Psoas muscle (tissue), 8 donors: ENCODE results near the gene A4GALT. TPM values are rescaled to one million over a fixed set of nuclear protein-coding genes. Genes with fewer than 3 reads are reported as not detected.
"Not testable (repeated sequence)": the region's sequence is repeated elsewhere in the genome, so short reads cannot be mapped to it uniquely, and the experiment has no call there.

Experiments
- ATAC-seq, 4 donors: fragments of 200-7000 bp; cut with Tn5 transposase; one replicate each; pipeline ENCODE4 v1.9.1; 2020; ENCODE audit warnings: moderate library complexity in 3 of 4, mild to moderate bottlenecking in 2 of 4
- DNase-seq, 2 donors: peaks; one replicate each; pipeline ENCODE4 v3.0.0-alpha.2; 2020
- H3K27ac ChIP-seq: fragments of 200-600 bp; one replicate; pipeline ENCODE4 v1.8.0; 2022
- H3K27me3 ChIP-seq, 3 donors: fragments of 200-600 bp in 1 of 3; one replicate each; pipeline versions ENCODE4 v1.6.1 to v1.8.0; 2013 to 2022; ENCODE audit warnings: low read length in 2 of 3, mild to moderate bottlenecking in 2 of 3, moderate library complexity in 1 of 3; ENCODE audit not compliant: insufficient read depth in 3 of 3
- H3K36me3 ChIP-seq, 2 donors: fragments of 200-600 bp in 1 of 2; one replicate each; pipeline versions ENCODE4 v1.6.1 to v1.8.0; 2013 to 2022; ENCODE audit warnings: low read depth in 1 of 2, mild to moderate bottlenecking in 1 of 2, moderate library complexity in 1 of 2; ENCODE audit not compliant: insufficient read depth in 1 of 2
- H3K4me1 ChIP-seq: fragments of 200-600 bp; one replicate; pipeline ENCODE4 v1.8.0; 2022
- H3K4me3 ChIP-seq: fragments of 200-600 bp; one replicate; pipeline ENCODE4 v1.8.0; 2022; ENCODE audit warnings: mild to moderate bottlenecking
- H3K9me3 ChIP-seq: fragments of 200-600 bp; one replicate; pipeline ENCODE4 v1.8.0; 2022
- CTCF ChIP-seq: fragments of 200-600 bp; IDR thresholded peaks from one replicate; pipeline ENCODE4 v1.8.0; 2022; ENCODE audit warnings: antibody characterized with exemption
- WGBS, 3 donors: extraction: QIAGEN DNeasy Blood & Tissue Kit; methylation state at CpG; one replicate each; pipeline versions ENCODE4 v1.1.6 to v1.1.7; 2013; 5-methylcytosine and 5-hydroxymethylcytosine counted together
- intact Hi-C, 2 donors: fragments of 100-400 bp; cut with DNase I; formaldehyde crosslinking; loops; one replicate each; pipeline versions ENCODE4 v1.11.0 to v1.14.2; 2022
- polyA plus RNA-seq, 3 donors: library from polyadenylated mRNA; stranded (reverse); fragments of 200-250 nt; gene quantifications; one replicate each; pipeline ENCODE4 v1.2.3, GENCODE V29; 2013
- total RNA-seq, 4 donors: library from RNA; stranded (reverse); fragmentation: NEBNext Ultra II Directional in 2 of 4; extraction: Animal tissue kit (Norgen Biotek cat#: 25700) in 2 of 4; gene quantifications; one replicate each; pipeline versions ENCODE4 v1.2.1 to v1.2.4, GENCODE V29; 2021 to 2023
- donor health status: healthy with polysubstance abuse.
- donor health status: DM: no; HTN: no; CAD: no; lungs with moderate emphysema.
- donor health status: Bipolar disorder and iron deficiency.
- donor health status: healthy.
- donor health status: DM: yes; HTN: yes; CAD: no.
- donor health status: DM: no; HTN: no; CAD: no.
- donor health status: DM: no; HTN: no; CAD: no.
- donor health status: DM: yes; HTN: yes; CAD: no.

Gene A4GALT
- total and polyA plus RNA-seq, 7 donors = 6.5 to 28.8 (median 15.2) TPM

- 66 to 73% (median 67%) methylated on average over 7 of the region's 7 CpGs for WGBS, 3 donors
- H3K4me1 ChIP-seq = no peaks in the 10 kb centered on the region
Observed at GRCh38 chr22:42752912-42753311, 32.2 kb upstream of the A4GALT start.

DNA sequence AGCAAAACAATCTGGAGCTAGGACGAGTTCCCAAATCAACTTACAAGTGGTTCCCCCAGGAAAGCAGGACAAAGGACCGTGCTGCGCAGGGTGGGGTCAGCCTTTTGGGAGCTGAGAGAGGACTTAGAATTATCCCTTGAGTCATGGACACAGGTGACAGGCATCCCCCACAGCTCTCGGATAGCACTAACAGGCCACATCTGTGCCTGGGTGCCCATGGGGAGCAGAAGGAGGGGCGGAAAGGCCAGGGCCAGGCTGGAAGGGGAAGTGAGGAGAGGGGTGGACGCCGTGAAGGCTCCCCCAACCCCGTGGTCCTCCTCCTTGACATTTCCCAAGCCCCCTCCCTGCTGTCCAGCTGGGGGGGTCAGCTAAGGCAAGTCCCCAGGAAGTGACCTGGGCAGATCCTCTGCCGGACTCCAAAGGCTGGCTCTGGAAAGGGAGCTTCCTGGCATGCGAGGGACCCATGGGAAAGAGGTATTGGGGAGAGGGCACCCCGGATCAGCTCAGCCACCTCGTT lies 31.6 kb upstream of the A4GALT start:
- DNase-seq = peak in 1 of 2 donors; percentile 58
- H3K4me1 ChIP-seq = no peaks in the 10 kb centered on the region
- WGBS, 3 donors = 37 to 54% (median 38%) methylated on average over 12 of the region's 12 CpGs
- TF ChIP-seq CTCF = no peak
- no peak overlapping the region for H3K4me3 ChIP-seq
- H3K27me3 ChIP-seq = no peaks in the 10 kb centered on the region
- peak overlapping the region; percentile 41 for H3K27ac ChIP-seq
- H3K9me3 ChIP-seq = no peaks in the 10 kb centered on the region
- intact Hi-C loops = no loop called here
- H3K36me3 ChIP-seq = no peaks in the 10 kb centered on the region
- ATAC-seq = peak in 3 of 4 donors; percentile 18 to 34 (median 28)

More at GRCh38 chr22:42752912-42753311, 32.2 kb upstream of the A4GALT start:
- Histone ChIP-seq H3K27ac (no peak overlapping the region), H3K36me3 (no peaks in the 10 kb centered on the region), H3K9me3 (no peaks in the 10 kb centered on the region), H3K27me3 (no peaks in the 10 kb centered on the region), H3K4me3 (no peak overlapping the region)
- DNase-seq (peak in 1 of 2 donors; percentile 56), ATAC-seq (no peak)
- intact Hi-C loops = no loop called here
- TF ChIP-seq CTCF = no peak

DNA sequence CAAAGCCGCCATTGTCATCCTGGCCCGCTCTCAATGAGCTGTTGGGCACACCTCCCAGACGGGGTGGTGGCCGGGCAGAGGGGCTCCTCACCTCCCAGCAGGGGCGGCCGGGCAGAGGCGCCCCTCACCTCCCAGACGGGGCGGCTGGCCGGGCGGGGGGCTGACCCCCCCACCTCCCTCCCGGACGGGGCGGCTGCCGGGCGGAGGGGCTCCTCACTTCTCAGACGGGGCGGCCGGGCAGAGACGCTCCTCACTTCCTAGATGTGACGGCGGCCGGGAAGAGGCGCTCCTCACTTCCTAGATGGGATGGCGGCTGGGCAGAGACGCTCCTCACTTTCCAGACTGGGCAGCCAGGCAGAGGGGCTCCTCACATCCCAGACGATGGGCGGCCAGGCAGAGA lies 29.8 kb upstream of the A4GALT start:
- H3K27me3 ChIP-seq, H3K4me1 ChIP-seq, H3K27ac ChIP-seq, H3K36me3 ChIP-seq, H3K4me3 ChIP-seq, H3K9me3 ChIP-seq, ATAC-seq, intact Hi-C loops, DNase-seq: not testable (repeated sequence)
- 63 to 81% (median 78%) methylated on average over 3 to 24 of the region's 28 CpGs for WGBS, 3 donors

DNA sequence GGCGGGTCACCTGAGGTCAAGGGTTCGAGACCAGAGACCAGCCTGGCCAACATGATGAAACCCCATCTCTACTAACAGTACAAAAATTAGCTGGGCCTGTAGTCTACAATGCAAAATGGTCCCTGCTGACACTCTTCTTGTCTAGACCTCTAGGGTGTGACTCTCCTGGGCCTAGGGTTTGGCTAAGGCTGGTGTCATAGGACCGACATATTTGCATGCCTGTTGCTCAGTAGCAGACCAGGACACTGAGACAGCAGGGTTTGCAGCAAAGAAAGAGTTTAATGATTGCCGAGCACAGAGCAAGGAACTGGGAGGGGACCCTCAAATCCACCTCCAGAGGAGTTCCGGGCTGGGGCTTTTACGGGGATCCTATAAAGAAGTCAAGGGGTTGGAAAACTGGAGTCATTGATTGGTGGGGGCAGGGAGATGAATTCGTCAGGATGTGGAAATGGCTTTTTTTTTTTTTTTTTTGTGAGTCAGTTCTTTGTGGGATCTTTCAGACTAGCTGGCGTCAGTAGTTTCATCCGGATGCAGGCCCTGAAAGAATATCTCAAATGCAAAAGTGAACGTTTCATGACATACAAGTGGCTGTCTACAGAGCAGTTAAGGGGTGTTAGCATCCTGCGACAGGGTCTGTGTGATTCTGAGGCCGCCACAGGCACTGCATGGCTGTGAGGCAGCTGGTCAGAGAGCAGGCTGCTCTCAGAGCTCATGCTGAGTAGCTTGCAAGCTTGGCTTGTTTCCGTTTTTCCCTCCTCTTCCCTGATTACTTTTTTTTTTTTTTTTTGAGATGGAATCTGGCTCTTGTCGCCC lies 27.2 kb upstream of the A4GALT start:
- DNase-seq = no peak
- H3K27ac ChIP-seq = peak overlapping the region; percentile 41
- intact Hi-C loops = no loop called here
- no peaks in the 10 kb centered on the region for H3K9me3 ChIP-seq
- no peak for ATAC-seq
- no peaks in the 10 kb centered on the region for H3K36me3 ChIP-seq
- H3K27me3 ChIP-seq = no peaks in the 10 kb centered on the region
- no peaks in the 10 kb centered on the region for H3K4me1 ChIP-seq
- WGBS, 3 donors = 70% methylated on average over 14 of the region's 14 CpGs
- H3K4me3 ChIP-seq = no peak overlapping the region
- TF ChIP-seq CTCF = no peak

DNA sequence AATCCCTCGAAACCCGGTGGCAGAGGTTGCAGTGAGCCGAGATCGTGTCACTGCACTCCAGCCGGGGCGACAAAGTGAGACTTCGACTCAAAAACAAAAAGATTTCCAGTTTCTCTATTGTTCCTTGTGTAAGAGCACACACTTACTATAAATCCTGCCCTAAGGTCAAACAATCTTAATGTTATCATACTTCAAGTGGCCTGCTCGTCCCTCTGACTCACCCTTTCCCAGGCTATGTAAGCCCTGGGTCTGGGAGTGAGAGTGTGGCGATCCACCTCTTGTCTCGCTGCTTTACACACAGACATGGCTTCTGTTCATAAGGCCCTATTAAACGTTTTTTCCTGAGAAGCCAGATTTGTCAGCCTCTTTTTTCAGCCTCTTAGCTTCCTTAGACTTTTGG lies 24.4 kb upstream of the A4GALT start:
- Histone ChIP-seq H3K36me3 (no peaks in the 10 kb centered on the region), H3K9me3 (no peaks in the 10 kb centered on the region), H3K4me3 (no peak overlapping the region), H3K27me3 (no peaks in the 10 kb centered on the region), H3K4me1 (no peaks in the 10 kb centered on the region), H3K27ac (no peak overlapping the region)
- TF ChIP-seq CTCF = no peak
- no peak for DNase-seq
- intact Hi-C loops = no loop called here
- WGBS, 3 donors = 88 to 93% (median 88%) methylated on average over 11 of the region's 11 CpGs
- ATAC-seq = no peak
